Peyer's patch (tissue), 4 donors: ENCODE data around the gene LRRC25. TPM values are rescaled to one million over a fixed set of nuclear protein-coding genes. Genes with fewer than 3 reads are reported as not detected.

Experiments used
- DNase-seq, 3 donors: peaks; one replicate each; pipeline ENCODE4 v3.0.0-alpha.2; 2017 to 2019
- H3K27ac ChIP-seq, 4 donors: fragments of 200-600 bp; sonication (generic); one replicate each; pipeline ENCODE4 v1.5.1; 2016 to 2019
- H3K27me3 ChIP-seq, 2 donors: fragments of 200-600 bp; sonication (generic); one replicate each; pipeline ENCODE4 v1.5.1; 2019
- H3K36me3 ChIP-seq, 3 donors: fragments of 200-600 bp; sonication (generic); one replicate each; pipeline ENCODE4 v1.5.1; 2016 to 2019
- H3K4me1 ChIP-seq, 4 donors: fragments of 200-600 bp; sonication (generic); one replicate each; pipeline ENCODE4 v1.5.1; 2016 to 2019
- H3K4me3 ChIP-seq, 4 donors: fragments of 200-600 bp; sonication (generic); 1 replicate in 3 of 4; 2 replicates in 1 of 4; pipeline ENCODE4 v1.5.1; 2016 to 2019; ENCODE audit warnings: mild to moderate bottlenecking in 1 of 4
- H3K9me3 ChIP-seq, 4 donors: fragments of 200-600 bp; sonication (generic); one replicate each; pipeline ENCODE4 v1.5.1; 2016 to 2019; ENCODE audit warnings: mild to moderate bottlenecking in 1 of 4
- CTCF ChIP-seq, 6 experiments: fragments of 450-650 bp in 4 of 6; fragments of 200-600 bp in 2 of 6; sonication (generic) in 1 of 6; IDR thresholded peaks; one replicate each; pipeline ENCODE4 v1.5.1; 2017 to 2019; ENCODE audit warnings: antibody characterized with exemption in 6 of 6, mild to moderate bottlenecking in 3 of 6, moderate library complexity in 1 of 6
- POLR2A ChIP-seq, 2 donors: fragments of 450-650 bp; IDR thresholded peaks; one replicate each; pipeline ENCODE4 v1.5.1; 2017; ENCODE audit warnings: antibody characterized with exemption in 2 of 2, mild to moderate bottlenecking in 2 of 2, moderate library complexity in 2 of 2
- total RNA-seq, 4 donors: library from RNA; depleted of rRNA; stranded (reverse); fragments of >200 nt; gene quantifications; one replicate each; pipeline ENCODE4 v1.1.0, GENCODE V29; 2016

Gene LRRC25
- total RNA-seq, 4 donors from 2014 or later = 2.5 to 4.2 (median 3.6) TPM

- H3K9me3 ChIP-seq = no peaks in the 10 kb centered on the region
- H3K4me1 ChIP-seq = peaks cover 11 to 88% (median 58%) of the 10 kb centered on the region in 4 donors
- H3K4me3 ChIP-seq = peak within 1 kb of the TSS; percentile 60 to 81 (median 70)
- peak in 5 of 6 experiments; percentile 13 to 68 (median 66) for TF ChIP-seq CTCF (IDR thresholded peaks at IDR 0.05)
- peak in 1 of 2 donors; percentile 20 for TF ChIP-seq POLR2A (IDR thresholded peaks at IDR 0.05)
- H3K27me3 ChIP-seq = peaks cover 0 to 13% of the 10 kb centered on the region in 2 donors
- peak within 1 kb of the TSS; percentile 78 to 91 (median 86) for H3K27ac ChIP-seq
- DNase-seq = peak; percentile 60 to 83 (median 79)
- no peaks in the 10 kb centered on the region for H3K36me3 ChIP-seq
Measured at GRCh38 chr19:18419195-18419698, 21.8 kb upstream of the LRRC25 start, which contains the start of gene SSBP4. Gene SSBP4, plus strand, starts transcription at chr19:18419398. Its CDS starts 251 bp downstream, at chr19:18419649.

- peaks cover 11 to 85% (median 58%) of the 10 kb centered on the region in 4 donors for H3K4me1 ChIP-seq
- peak overlapping the region; percentile 60 to 81 (median 70) for H3K4me3 ChIP-seq
Measured at GRCh38 chr19:18418483-18419194, 21.2 kb upstream of the LRRC25 start.

GRCh38 chr19:18418029-18418482, 20.6 kb upstream of the LRRC25 start:
- no peaks in the 10 kb centered on the region for H3K9me3 ChIP-seq
- H3K4me1 ChIP-seq = peaks cover 11 to 79% (median 54%) of the 10 kb centered on the region in 4 donors
- peak overlapping the region; percentile 78 to 91 (median 86) for H3K27ac ChIP-seq
- DNase-seq = peak in 1 of 3 donors; percentile 46
- peak overlapping the region; percentile 18 to 81 (median 53) for H3K4me3 ChIP-seq
- TF ChIP-seq CTCF (IDR thresholded peaks at IDR 0.05) (no peak), POLR2A (IDR thresholded peaks at IDR 0.05) (no peak)
- no peaks in the 10 kb centered on the region for H3K36me3 ChIP-seq
- H3K27me3 ChIP-seq = peaks cover 0 to 13% of the 10 kb centered on the region in 2 donors

More at GRCh38 chr19:18418483-18419194, 21.2 kb upstream of the LRRC25 start:
- TF ChIP-seq POLR2A (IDR thresholded peaks at IDR 0.05) (no peak), CTCF (IDR thresholded peaks at IDR 0.05) (no peak)
- Histone ChIP-seq H3K9me3 (no peaks in the 10 kb centered on the region), H3K27me3 (peaks cover 0 to 13% of the 10 kb centered on the region in 2 donors), H3K27ac (peak overlapping the region; percentile 78 to 91 (median 86)), H3K36me3 (no peaks in the 10 kb centered on the region)
- peak in 1 of 3 donors; percentile 71 for DNase-seq

- TF ChIP-seq CTCF (IDR thresholded peaks at IDR 0.05) (no peak), POLR2A (IDR thresholded peaks at IDR 0.05) (no peak)
- Histone ChIP-seq H3K27ac (peak overlapping the region; percentile 78 to 91 (median 86)), H3K27me3 (peaks cover 0 to 13% of the 10 kb centered on the region in 2 donors), H3K9me3 (no peaks in the 10 kb centered on the region), H3K36me3 (no peaks in the 10 kb centered on the region), H3K4me1 (peaks cover 11 to 75% (median 47%) of the 10 kb centered on the region in 4 donors), H3K4me3 (peak overlapping the region; percentile 18 to 81 (median 53))
- peak in 1 of 3 donors; percentile 81 for DNase-seq
Measured at GRCh38 chr19:18417250-18418028, 20.0 kb upstream of the LRRC25 start.

GRCh38 chr19:18416778-18417249, 19.4 kb upstream of the LRRC25 start:
- H3K27me3 ChIP-seq = peaks cover 0 to 13% of the 10 kb centered on the region in 2 donors
- no peaks in the 10 kb centered on the region for H3K36me3 ChIP-seq
- H3K9me3 ChIP-seq = no peaks in the 10 kb centered on the region
- H3K4me1 ChIP-seq = peaks cover 11 to 69% (median 45%) of the 10 kb centered on the region in 4 donors
- TF ChIP-seq CTCF (IDR thresholded peaks at IDR 0.05) (no peak), POLR2A (IDR thresholded peaks at IDR 0.05) (no peak)
- peak in 2 of 3 donors; percentile 80 to 86 for DNase-seq
- H3K4me3 ChIP-seq = peak overlapping the region; percentile 18 to 81 (median 53)
- peak overlapping the region; percentile 78 to 91 (median 86) for H3K27ac ChIP-seq
